GM19035 (cell line): Measurements from ENCODE around the gene DDX23.
"Not testable (repeated sequence)": the region's sequence is repeated elsewhere in the genome, so short reads cannot be mapped to it uniquely, and the experiment has no call there.

Experiments
- ATAC-seq: cut with Tn5 transposase; IDR thresholded peaks from one replicate; pipeline ENCODE4 v1.9.1; 2021; ENCODE audit not compliant: unreplicated experiment

The DDX23 gene

DNA sequence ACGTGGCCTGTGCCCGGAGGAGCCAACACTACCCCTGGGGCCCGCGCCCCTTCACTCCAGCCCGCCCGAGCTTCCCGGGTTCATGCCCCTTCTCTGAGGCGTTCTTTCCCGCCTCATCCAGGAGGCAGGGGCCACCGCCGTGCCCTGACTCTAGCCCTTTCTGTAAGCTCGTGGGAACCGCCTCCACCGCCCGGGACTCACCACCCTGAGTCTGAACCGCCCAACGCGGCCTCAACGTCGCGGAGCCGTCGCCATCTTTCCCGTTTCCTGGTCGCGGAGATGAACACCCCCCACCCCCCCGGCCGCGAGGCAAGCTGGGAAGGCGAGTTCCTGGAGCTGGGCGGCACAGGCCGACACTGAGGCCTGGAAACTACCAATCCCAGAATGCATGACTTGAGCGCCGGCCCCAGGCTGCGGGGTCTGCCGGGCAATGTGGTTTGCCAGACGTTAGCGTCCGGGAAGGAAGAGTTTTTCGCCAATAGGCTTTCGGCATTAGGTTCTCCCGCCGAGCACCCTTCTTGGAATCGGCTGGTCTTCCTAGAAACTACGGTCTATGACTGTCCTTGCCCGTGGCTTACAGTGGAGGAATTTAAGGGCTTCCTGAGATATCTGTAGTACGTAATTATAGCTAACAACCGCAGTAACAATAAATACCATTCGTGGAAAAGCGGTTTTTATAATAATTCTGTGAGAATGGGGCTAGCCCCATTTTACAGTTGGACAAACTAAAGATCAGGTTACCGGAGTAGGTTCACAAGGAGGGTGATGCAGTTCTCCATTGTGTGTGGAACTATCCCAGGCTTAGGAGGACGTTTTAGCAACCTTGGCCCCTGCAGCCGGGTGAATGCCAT is at the start of gene DDX23:
Gene DDX23 (minus strand): TSS at position 281 of the 851 bp plus-strand sequence. CDS start 6,381 bp downstream, outside the sequence.
- peak; percentile 90 for ATAC-seq

DNA sequence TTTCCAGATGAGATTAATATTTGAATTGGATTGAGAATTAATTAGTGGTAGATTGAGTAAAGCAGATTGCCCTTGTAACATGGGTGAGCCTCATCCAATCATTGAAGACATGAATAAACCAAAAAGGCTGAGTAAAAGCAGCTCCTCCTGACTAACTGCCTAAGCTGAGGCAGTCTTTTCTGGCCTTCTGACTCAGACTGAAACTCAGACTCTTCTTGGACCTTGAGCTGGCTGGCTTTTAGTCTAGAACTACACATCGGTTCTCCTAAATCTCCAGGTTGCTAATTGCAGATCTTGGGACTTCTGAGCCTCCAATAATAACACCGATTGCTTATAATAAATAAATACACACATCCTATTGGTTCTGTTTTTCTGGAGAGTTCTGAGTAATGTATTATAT is 49.3 kb upstream of the DDX23 start:
- no peak for ATAC-seq

DNA sequence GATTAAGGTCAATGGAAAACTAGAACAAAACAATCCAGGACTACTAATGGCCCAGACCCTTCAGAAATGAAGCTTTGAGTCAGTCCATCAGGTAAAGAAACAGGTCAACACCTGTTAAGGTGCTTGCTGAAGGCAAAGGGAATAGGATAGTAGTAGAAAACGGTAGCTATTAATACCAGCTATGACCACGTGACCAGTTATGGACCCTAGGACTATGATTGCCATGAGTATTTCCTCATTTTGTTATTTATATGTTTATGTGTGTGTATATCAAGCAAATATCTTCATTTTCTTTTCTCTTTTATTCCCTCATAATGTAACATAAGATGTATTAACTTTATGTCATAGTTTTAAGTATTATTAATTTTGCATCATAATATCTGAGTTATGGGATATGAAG is 47.7 kb upstream of the DDX23 start:
- ATAC-seq = no peak

DNA sequence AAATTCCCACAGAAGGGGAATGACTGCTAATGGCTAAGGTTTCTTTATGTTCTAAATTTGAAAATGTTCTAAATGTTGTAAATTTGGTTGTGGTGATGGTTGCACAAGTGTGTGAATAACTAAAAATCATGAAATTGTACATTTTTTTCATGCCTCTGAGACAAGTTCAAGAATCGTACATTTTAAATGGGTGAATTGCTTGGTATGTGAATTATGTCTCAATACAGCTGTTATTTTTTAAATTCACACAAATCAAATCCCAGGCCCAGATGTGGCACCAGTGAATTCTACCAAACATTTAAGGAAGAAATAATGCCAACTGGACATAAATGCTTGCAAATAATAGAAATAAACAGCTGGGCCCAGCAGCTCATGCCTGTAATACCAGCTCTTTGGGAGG is 42.3 kb upstream of the DDX23 start:
- ATAC-seq = no peak

GRCh38 chr12:48890657-48891418 is 38.9 kb upstream of the DDX23 start:
- no peak for ATAC-seq

DNA sequence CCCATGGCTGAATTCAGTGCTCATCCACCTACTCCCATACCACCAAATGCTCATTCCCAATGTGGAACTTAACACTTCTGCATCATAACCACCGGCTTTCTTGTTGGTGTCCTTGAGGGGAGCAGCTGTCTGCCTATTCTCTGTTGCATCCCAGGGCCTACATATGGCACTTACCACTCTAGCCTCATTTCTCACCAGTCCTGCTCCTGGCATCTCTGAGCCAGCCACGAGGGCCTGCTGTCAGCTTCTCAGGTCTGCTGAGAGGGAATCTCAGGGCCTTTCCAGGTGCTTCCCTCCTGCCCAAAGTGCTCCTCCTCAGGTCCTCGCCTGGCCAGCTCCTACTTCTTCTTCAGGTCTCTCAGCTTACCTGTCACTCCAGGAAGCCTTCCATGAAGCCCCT is 37.7 kb upstream of the DDX23 start:
- no peak for ATAC-seq

- ATAC-seq = no peak
These were observed 31.6 kb upstream of the DDX23 start for GRCh38 chr12:48883305-48884161.

DNA sequence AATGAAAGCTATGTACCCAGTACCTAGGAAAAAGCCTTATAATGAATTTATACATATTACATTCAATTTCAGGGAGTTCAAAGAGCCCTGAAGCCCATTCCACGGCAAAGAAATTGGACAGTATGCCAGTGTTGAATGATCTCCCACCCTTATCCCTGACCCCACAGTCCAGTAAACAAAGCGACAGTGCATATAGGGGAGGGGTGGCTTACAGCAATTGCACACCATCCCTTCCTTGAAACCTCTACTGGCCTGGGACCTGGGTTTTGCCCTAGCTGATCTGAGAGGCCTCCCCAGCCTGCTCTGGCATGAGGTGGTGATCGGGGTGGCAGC is 31.0 kb upstream of the DDX23 start:
- ATAC-seq = no peak

- ATAC-seq = no peak
These were observed 30.3 kb upstream of the DDX23 start for GRCh38 chr12:48882315-48882687.

DNA sequence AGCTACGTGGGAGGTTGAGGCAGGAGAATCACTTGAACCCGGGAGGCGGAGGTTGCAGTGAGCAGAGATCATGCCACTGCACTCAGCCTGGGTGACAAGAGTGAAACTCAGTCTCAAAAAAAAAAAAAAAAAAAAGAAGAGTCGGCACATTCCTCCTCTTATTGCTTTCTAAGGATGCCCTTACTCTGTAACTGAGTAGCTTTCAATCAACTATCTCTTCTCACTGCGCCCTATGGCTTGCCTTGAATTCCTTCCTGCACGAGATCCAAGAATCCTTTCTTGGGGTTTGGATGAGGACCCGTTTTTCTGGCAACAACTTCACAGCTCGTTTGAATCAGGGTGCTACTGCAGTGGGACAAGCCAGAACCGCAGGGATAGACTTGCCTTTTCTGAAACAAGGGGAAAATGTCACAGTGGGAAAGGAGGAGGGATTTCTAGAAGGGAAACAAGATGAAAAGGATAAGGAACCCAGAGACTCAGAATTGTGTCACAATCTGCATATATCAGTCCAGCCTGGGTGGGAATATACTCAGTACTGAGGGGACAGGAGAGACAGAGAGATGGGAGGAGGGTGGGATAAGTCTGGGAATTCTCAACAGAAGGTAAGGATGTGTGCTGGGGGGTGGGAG is 29.8 kb upstream of the DDX23 start:
- ATAC-seq = no peak

DNA sequence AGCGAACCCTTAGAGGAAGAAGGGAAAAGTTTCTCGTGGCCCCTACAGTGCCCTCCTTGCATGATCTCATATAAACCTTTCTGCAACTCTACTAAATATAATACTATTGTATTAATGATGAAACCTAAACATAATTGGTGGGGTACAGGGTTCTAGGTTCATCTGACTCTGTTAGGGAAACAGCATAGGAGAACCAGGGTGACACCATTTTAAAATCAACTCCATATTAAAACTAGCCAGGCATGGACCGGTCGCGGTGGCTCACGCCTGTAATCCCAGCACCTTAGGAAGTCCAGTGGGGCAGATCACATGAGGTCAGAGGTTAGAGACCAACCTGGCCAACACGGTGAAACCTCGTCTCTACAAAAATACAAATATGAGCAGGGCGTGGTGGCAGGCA is 28.7 kb upstream of the DDX23 start:
- ATAC-seq = no peak

DNA sequence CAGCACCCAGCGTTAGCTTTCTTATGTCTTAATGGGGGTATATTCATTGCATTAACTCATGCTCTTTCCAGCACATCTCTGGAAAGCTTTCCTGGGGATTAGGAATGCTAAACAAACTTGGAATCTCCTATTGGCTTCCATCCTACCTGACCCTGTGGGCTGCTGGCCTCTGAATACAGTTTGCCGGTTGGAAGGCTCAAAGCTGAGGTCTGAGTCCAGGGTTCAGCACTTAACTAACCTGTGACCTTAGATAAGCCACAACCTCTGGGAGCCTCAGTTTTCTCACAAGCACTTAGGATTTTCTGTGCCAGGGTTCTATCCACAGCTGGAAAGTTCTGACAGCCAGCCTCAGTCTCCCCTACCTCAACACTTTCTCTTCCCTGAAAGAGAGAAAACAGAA is 26.6 kb upstream of the DDX23 start:
- no peak for ATAC-seq

DNA sequence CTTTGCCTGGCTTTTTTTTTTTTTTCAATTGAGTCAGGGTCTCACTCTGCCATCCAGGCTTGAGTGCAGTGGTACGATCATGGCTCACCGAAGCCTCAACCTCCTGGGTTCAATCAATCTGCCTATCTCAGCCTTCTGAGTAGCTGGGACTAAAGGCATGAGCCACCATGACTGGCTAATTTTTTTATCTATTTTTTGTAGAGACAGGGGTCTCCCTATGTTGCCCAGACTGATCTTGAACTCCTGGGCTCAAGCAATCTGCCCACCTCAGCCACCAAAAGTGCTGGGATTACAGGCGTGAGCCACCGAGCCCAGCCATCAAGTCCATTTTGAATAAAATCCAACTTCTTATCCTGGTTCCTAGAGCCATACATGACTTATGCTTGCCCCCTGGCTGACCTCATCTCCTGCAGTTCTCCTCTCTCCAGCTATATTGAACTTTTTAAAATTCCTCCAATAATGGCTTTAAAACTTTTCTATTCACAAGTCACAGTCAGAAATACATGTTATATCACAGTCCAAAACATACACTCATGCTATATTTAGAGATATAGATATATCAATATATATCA is 24.1 kb upstream of the DDX23 start:
- no peak for ATAC-seq

GRCh38 chr12:48873534-48873933 is 21.6 kb upstream of the DDX23 start:
- ATAC-seq = not testable (repeated sequence)

DNA sequence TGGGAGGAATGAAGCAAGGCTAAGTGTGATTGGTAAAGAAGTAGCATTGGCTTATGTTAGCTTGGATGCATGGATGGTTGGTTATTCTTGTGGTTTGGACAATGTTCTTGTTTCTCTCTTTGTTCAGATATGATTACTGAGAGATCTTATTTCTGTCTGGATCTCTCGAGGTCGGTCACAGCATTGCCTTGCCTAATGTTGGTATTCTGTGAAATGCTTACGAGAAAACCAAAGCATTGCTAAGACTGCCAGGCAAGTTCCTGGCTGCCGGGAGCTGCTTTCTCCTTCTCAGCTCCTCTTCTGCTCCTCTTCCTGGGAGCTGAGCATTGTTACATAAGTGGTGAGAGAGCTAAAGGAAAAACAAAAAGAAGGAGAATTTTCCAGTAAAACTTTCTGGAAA is 21.1 kb upstream of the DDX23 start:
- no peak for ATAC-seq

DNA sequence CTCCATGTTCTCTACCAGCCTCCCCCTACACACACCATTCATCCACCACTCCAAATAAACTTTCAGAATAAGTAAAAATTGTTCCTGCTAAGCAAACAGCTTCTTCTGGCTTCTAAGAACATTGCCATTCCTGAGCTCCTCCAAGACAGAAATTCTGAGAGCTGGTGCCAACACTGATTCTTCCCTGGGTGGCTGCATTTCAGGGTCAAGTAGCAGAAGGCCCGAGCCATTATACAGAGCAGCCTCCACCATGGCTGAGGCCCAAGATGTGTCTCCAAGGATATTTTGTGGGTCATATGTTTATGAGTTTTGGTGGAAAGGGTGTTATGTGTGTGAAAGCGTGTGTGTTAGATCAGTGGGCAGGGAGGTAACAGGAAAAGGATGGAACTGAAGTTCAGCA is 17.2 kb upstream of the DDX23 start:
- no peak for ATAC-seq

GRCh38 chr12:48868451-48868850 is 16.5 kb upstream of the DDX23 start:
- no peak for ATAC-seq

DNA sequence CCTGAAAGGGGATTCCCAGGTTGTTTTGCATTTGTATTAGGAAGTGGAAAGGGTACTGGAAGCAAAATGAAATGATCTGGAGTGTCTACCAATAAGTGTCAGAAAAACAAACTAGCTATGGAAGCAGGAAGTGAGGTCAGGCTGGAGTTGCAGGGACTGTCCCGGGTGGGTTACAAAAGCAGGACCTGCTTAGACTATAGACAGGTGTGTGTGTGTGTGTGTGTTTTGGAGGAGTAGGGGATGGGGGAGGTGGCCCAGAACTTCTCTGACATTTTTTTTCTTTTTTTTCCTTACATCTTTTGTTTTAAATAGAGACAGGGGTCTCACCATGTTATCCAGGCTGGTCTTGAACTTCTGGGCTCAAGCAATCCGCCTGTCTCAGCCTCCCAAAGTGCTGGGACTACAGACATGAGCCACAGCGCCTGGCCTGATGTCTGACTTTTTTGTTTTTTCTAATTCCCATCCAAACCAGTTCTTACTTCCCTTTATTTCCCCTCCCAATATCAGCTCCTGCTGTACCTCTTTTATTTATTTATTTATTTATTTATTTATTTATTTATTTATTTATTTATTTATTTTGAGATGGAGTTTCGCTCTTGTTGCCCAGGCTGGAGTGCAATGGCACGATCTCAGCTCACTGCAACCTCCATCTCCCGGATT is 14.2 kb upstream of the DDX23 start:
- ATAC-seq = no peak

- peak; percentile 89 for ATAC-seq
These were observed 13.5 kb upstream of the DDX23 start, which contains the start of gene RND1 for GRCh38 chr12:48865281-48866051. Gene RND1, minus strand, starts transcription at chr12:48865870. Its CDS starts 103 bp downstream, at chr12:48865767.
